ENCODE measurements around the gene ESRRB.

Gene ESRRB

DNA sequence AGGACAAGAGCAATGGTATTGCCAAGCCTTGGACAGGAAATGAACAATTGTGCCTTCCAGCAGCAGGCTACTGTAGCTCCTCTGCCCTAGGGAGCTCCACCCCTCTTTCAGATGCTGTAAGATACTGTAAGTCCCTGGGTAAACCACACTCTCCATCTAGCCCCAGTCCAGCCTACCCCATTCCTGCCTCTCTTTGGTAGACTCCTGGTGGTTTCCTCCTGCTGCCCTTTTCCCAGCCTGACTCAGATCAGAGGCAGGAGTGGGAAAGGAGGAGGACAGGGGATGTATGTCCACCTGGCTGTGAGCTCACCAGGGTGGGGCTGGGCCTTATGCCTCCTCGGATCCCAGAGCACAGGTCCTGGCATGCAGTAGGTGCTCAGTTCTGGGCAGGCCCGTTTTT, 174.6 kb downstream of the ESRRB start:
- ATAC-seq = no peak
- no peak for TF ChIP-seq TOX (CRISPR knock-in tag; IDR thresholded peaks at IDR 0.05; ENCODE audit: borderline replicate concordance)
- TF ChIP-seq TCF4 (CRISPR knock-in tag; IDR thresholded peaks at IDR 0.05; ENCODE audit: borderline replicate concordance) = no peak
- TF ChIP-seq ZFP3 (CRISPR knock-in tag; IDR thresholded peaks at IDR 0.05) = no peak
- no peak for TF ChIP-seq ESRRG (CRISPR knock-in tag; IDR thresholded peaks at IDR 0.05)
- no peak for TF ChIP-seq GLIS3 (CRISPR knock-in tag; IDR thresholded peaks at IDR 0.05)
- TF ChIP-seq, protein P1, sequence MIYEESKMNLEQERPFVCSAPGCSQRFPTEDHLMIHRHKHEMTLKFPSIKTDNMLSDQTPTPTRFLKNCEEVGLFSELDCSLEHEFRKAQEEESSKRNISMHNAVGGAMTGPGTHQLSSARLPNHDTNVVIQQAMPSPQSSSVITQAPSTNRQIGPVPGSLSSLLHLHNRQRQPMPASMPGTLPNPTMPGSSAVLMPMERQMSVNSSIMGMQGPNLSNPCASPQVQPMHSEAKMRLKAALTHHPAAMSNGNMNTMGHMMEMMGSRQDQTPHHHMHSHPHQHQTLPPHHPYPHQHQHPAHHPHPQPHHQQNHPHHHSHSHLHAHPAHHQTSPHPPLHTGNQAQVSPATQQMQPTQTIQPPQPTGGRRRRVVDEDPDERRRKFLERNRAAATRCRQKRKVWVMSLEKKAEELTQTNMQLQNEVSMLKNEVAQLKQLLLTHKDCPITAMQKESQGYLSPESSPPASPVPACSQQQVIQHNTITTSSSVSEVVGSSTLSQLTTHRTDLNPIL (CRISPR knock-in tag; IDR thresholded peaks at IDR 0.05; ENCODE audit: low read depth) = no peak
- no peak for TF ChIP-seq ZC3H10 (CRISPR knock-in tag; IDR thresholded peaks at IDR 0.05)
- no peak for TF ChIP-seq PPARA (CRISPR knock-in tag; IDR thresholded peaks at IDR 0.05; ENCODE audit: borderline replicate concordance)

DNA sequence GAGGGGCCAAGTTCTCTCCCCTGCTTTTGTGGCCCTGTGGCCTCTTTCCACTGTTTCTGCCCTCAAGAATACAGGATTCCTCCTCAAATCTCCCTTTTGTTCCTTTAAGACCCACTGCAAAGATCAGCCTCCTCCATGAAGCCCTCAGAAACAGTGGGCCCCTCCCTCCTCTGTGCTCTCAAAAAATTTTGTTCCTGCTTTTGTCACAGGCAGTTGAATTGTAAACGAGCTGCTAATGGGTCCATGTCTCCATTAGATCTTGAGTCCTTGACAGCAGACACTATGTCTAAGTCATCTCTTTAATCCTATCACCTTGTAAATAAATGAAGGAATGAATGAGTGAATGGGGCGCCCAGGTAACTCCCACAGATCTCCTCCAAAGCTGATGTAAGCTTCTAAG, 175.2 kb downstream of the ESRRB start:
- ATAC-seq = no peak
- no peak for TF ChIP-seq BACH2 (CRISPR knock-in tag; IDR thresholded peaks at IDR 0.05; ENCODE audit: borderline replicate concordance)
- TF ChIP-seq CSDC2 (CRISPR knock-in tag; IDR thresholded peaks at IDR 0.05) = no peak
